MM.1S (cell line): Measurements from ENCODE around the gene SAMD4A.

Source experiments
- DNase-seq: peaks from one replicate; pipeline ENCODE4 v3.0.0-alpha.2; 2015
- H2AFZ ChIP-seq: fragments of 300-600 bp; sonication (generic); 2 replicates; pipeline ENCODE4 v1.6.0; 2016; ENCODE audit warnings: antibody characterized with exemption, low read length
- H3F3A ChIP-seq: fragments of 300-600 bp; sonication (generic); 2 replicates; pipeline ENCODE4 v1.6.1; 2016; ENCODE audit warnings: mild to moderate bottlenecking, antibody characterized with exemption, low read length, moderate library complexity, mixed read lengths; ENCODE audit not compliant: insufficient read depth
- H3K27ac ChIP-seq: fragments of 300-600 bp; sonication (generic); 2 replicates; pipeline ENCODE4 v1.5.1; 2016; ENCODE audit warnings: mild to moderate bottlenecking, low read length
- H3K27me3 ChIP-seq: fragments of 300-600 bp; sonication (generic); replicated peaks from 2 replicates; pipeline ENCODE4 v1.6.0; 2016; ENCODE audit warnings: low read length; ENCODE audit not compliant: insufficient read depth
- H3K36me3 ChIP-seq: fragments of 300-600 bp; sonication (generic); replicated peaks from 2 replicates; pipeline ENCODE4 v1.6.1; 2016; ENCODE audit warnings: mild to moderate bottlenecking, low read length, mixed read lengths; ENCODE audit not compliant: insufficient read depth
- H3K4me1 ChIP-seq: fragments of 300-600 bp; sonication (generic); 2 replicates; pipeline ENCODE4 v1.6.1; 2016; ENCODE audit warnings: low read length, mixed read lengths
- H3K4me2 ChIP-seq: fragments of 300-600 bp; sonication (generic); 2 replicates; pipeline ENCODE4 v1.6.0; 2016; ENCODE audit warnings: low read depth, low read length
- H3K4me3 ChIP-seq: fragments of 300-600 bp; sonication (generic); 2 replicates; pipeline ENCODE4 v1.5.1; 2016; ENCODE audit warnings: low read length, mixed read lengths
- H3K79me2 ChIP-seq: fragments of 300-600 bp; sonication (generic); 2 replicates; pipeline ENCODE4 v1.6.1; 2016; ENCODE audit warnings: mixed run types, low read length, mixed read lengths
- H3K9ac ChIP-seq: fragments of 300-600 bp; sonication (generic); 2 replicates; pipeline ENCODE4 v1.6.1; 2016; ENCODE audit warnings: low read length, mixed read lengths
- H3K9me2 ChIP-seq: fragments of 300-600 bp; sonication (generic); replicated peaks from 2 replicates; pipeline ENCODE4 v1.6.1; 2016; ENCODE audit warnings: mild to moderate bottlenecking, low read length, mixed read lengths; ENCODE audit not compliant: insufficient read depth
- H3K9me3 ChIP-seq: fragments of 300-600 bp; sonication (generic); replicated peaks from 2 replicates; pipeline ENCODE4 v1.6.1; 2016; ENCODE audit warnings: mild to moderate bottlenecking, low read length, mixed read lengths; ENCODE audit not compliant: insufficient read depth
- H4K20me1 ChIP-seq: fragments of 300-600 bp; sonication (generic); 2 replicates; pipeline ENCODE4 v1.6.1; 2016; ENCODE audit warnings: mild to moderate bottlenecking, low read length, moderate library complexity, mixed read lengths; ENCODE audit not compliant: insufficient read depth
- CTCF ChIP-seq: fragments of 300-600 bp; sonication (generic); IDR thresholded peaks from 2 replicates; pipeline ENCODE4 v1.5.1; 2016; ENCODE audit warnings: antibody characterized with exemption, low read length, mixed read lengths
- EZH2 ChIP-seq: fragments of 300-600 bp; sonication (generic); optimal IDR thresholded peaks from 2 replicates; pipeline ENCODE3; 2017; ENCODE audit warnings: low read depth, mild to moderate bottlenecking, antibody characterized with exemption, low read length, mixed read lengths
- EZH2phosphoT487 ChIP-seq: fragments of 300-600 bp; sonication (generic); IDR thresholded peaks from 2 replicates; pipeline ENCODE4 v1.6.1; 2018; ENCODE audit warnings: antibody characterized with exemption, low read length

Gene SAMD4A

GRCh38 chr14:54754116-54754622 is 187.2 kb downstream of the SAMD4A start:
- no peaks in the 10 kb centered on the region for H3K4me1 ChIP-seq
- no peak for DNase-seq
- no peaks in the 10 kb centered on the region for H3F3A ChIP-seq

GRCh38 chr14:54754623-54755386 is 187.9 kb downstream of the SAMD4A start:
- Histone ChIP-seq H3K4me3 (no peak overlapping the region), H4K20me1 (no peaks in the 10 kb centered on the region), H3K36me3 (no peaks in the 10 kb centered on the region)

More at GRCh38 chr14:54754116-54754622, 187.2 kb downstream of the SAMD4A start:
- H3K9me2 ChIP-seq: no peaks in the 10 kb centered on the region
- H4K20me1 ChIP-seq: no peaks in the 10 kb centered on the region
- H3K4me3 ChIP-seq: no peak overlapping the region
- no peak overlapping the region for H3K9ac ChIP-seq
- H3K27me3 ChIP-seq: no peaks in the 10 kb centered on the region
- no peak for TF ChIP-seq CTCF
- TF ChIP-seq EZH2: no peak
- no peak for TF ChIP-seq EZH2phosphoT487
- no peak overlapping the region for H3K4me2 ChIP-seq
- H2AFZ ChIP-seq: no peak overlapping the region
- no peaks in the 10 kb centered on the region for H3K79me2 ChIP-seq
- no peaks in the 10 kb centered on the region for H3K9me3 ChIP-seq
- no peaks in the 10 kb centered on the region for H3K36me3 ChIP-seq
- no peak overlapping the region for H3K27ac ChIP-seq

GRCh38 chr14:54756656-54757392 is 189.9 kb downstream of the SAMD4A start:
- no peaks in the 10 kb centered on the region for H3K4me1 ChIP-seq
- H3K27ac ChIP-seq: no peak overlapping the region
- H3K4me2 ChIP-seq: no peak overlapping the region
- no peaks in the 10 kb centered on the region for H3K9me2 ChIP-seq
- H3K36me3 ChIP-seq: no peaks in the 10 kb centered on the region
- H2AFZ ChIP-seq: no peak overlapping the region
- no peak for DNase-seq
- H4K20me1 ChIP-seq: no peaks in the 10 kb centered on the region
- no peaks in the 10 kb centered on the region for H3F3A ChIP-seq
- H3K9ac ChIP-seq: no peak overlapping the region
- TF ChIP-seq EZH2phosphoT487 (no peak), EZH2 (no peak), CTCF (no peak)
- no peak overlapping the region for H3K4me3 ChIP-seq
- H3K27me3 ChIP-seq: no peaks in the 10 kb centered on the region
- H3K79me2 ChIP-seq: no peaks in the 10 kb centered on the region
- H3K9me3 ChIP-seq: no peaks in the 10 kb centered on the region

More at GRCh38 chr14:54754623-54755386, 187.9 kb downstream of the SAMD4A start:
- Histone ChIP-seq H2AFZ (no peak overlapping the region), H3K79me2 (no peaks in the 10 kb centered on the region), H3K27me3 (no peaks in the 10 kb centered on the region), H3F3A (no peaks in the 10 kb centered on the region), H3K27ac (no peak overlapping the region), H3K9me2 (no peaks in the 10 kb centered on the region), H3K9ac (no peak overlapping the region), H3K4me2 (no peak overlapping the region), H3K9me3 (no peaks in the 10 kb centered on the region), H3K4me1 (no peaks in the 10 kb centered on the region)
- TF ChIP-seq CTCF: no peak
- no peak for TF ChIP-seq EZH2
- TF ChIP-seq EZH2phosphoT487: no peak
- DNase-seq: no peak
